HepG2 (cell line): ENCODE measurements around the gene SYAP1. TPM values are rescaled to one million over a fixed set of nuclear protein-coding genes. Genes with fewer than 3 reads are reported as not detected.

Experiments
- DNMT3B ChIP-seq: conservative IDR thresholded peaks from 2 replicates; pipeline ENCODE4 v1.6.1; 2016; ENCODE audit warnings: missing biosample characterization, control low read depth
- FOXO1 ChIP-seq: sonication (generic); formaldehyde crosslinking; IDR thresholded peaks from 2 replicates; pipeline ENCODE4 v1.4.0; 2020; ENCODE audit warnings: missing genetic modification reagents
- FOXO4 ChIP-seq: sonication (generic); formaldehyde crosslinking; conservative IDR thresholded peaks from 2 replicates; pipeline ENCODE4 v1.8.1; 2023; ENCODE audit warnings: missing genetic modification reagents
- FOXP4 ChIP-seq: sonication (generic); formaldehyde crosslinking; IDR thresholded peaks from 2 replicates; pipeline ENCODE4 v1.4.0; 2020; ENCODE audit warnings: missing genetic modification reagents
- GMEB2 ChIP-seq: IDR thresholded peaks from 2 replicates; pipeline ENCODE4 v1.6.1; 2016; ENCODE audit warnings: missing biosample characterization, missing genetic modification reagents, low read depth
- HDAC2 ChIP-seq: sonication (generic); formaldehyde crosslinking; IDR thresholded peaks from 2 replicates; pipeline ENCODE4 v1.4.0; 2020; ENCODE audit warnings: missing genetic modification reagents
- HNF4G ChIP-seq, 2 experiments: sonication (generic) in 1 of 2; formaldehyde crosslinking in 1 of 2; IDR thresholded peaks; 2 replicates each; pipeline versions ENCODE4 v1.4.0 to v1.6.1; 2011 to 2020; ENCODE audit warnings: borderline replicate concordance in 2 of 2, low read depth in 2 of 2, mild to moderate bottlenecking in 2 of 2, low read length in 1 of 2, missing genetic modification reagents in 1 of 2, moderate library complexity in 1 of 2
- IRF2 ChIP-seq: IDR thresholded peaks from 2 replicates; pipeline ENCODE4 v1.6.1; 2018; ENCODE audit warnings: missing genetic modification reagents, missing compliant biosample characterization
- LRRFIP1 ChIP-seq: sonication (generic); formaldehyde crosslinking; conservative IDR thresholded peaks from 2 replicates; pipeline ENCODE4 v1.4.0; 2020; ENCODE audit warnings: missing genetic modification reagents
- RXRB ChIP-seq: IDR thresholded peaks from 2 replicates; pipeline ENCODE4 v1.6.1; 2016; ENCODE audit warnings: borderline replicate concordance, missing genetic modification reagents, missing compliant biosample characterization
- SALL1 ChIP-seq: sonication (generic); formaldehyde crosslinking; IDR thresholded peaks from 2 replicates; pipeline ENCODE4 v1.8.0; 2022; ENCODE audit warnings: mild to moderate bottlenecking, missing genetic modification reagents
- SAP130 ChIP-seq: IDR thresholded peaks from 2 replicates; pipeline ENCODE4 v1.6.1; 2016; ENCODE audit warnings: low read depth
- SP4 ChIP-seq: sonication (generic); formaldehyde crosslinking; IDR thresholded peaks from 2 replicates; pipeline ENCODE4 v1.8.1; 2023; ENCODE audit warnings: mild to moderate bottlenecking, missing genetic modification reagents
- TEAD3 ChIP-seq: optimal IDR thresholded peaks from 2 replicates; pipeline ENCODE3; 2016; ENCODE audit warnings: borderline replicate concordance
- THAP11 ChIP-seq: IDR thresholded peaks from 2 replicates; pipeline ENCODE4 v1.6.1; 2016; ENCODE audit warnings: missing biosample characterization, missing genetic modification reagents
- ZBTB38 ChIP-seq: sonication (generic); formaldehyde crosslinking; IDR thresholded peaks from 2 replicates; pipeline ENCODE4 v1.5.1; 2020; ENCODE audit warnings: mild to moderate bottlenecking, missing genetic modification reagents
- ZFP90 ChIP-seq: sonication (generic); formaldehyde crosslinking; IDR thresholded peaks from 2 replicates; pipeline ENCODE4 v1.8.0; 2022; ENCODE audit warnings: missing genetic modification reagents, mild to moderate bottlenecking, inconsistent platforms, borderline replicate concordance
- ZNF281 ChIP-seq: sonication (generic); formaldehyde crosslinking; IDR thresholded peaks from 2 replicates; pipeline ENCODE4 v1.4.0; 2020; ENCODE audit warnings: missing genetic modification reagents, borderline replicate concordance
- ZNF33A ChIP-seq: sonication (generic); formaldehyde crosslinking; IDR thresholded peaks from 2 replicates; pipeline ENCODE4 v1.5.1; 2020; ENCODE audit warnings: missing genetic modification reagents, mild to moderate bottlenecking, moderate library complexity, borderline replicate concordance
- ZNF569 ChIP-seq: sonication (generic); formaldehyde crosslinking; IDR thresholded peaks from 2 replicates; pipeline ENCODE4 v1.5.0; 2020; ENCODE audit warnings: mild to moderate bottlenecking, missing genetic modification reagents, moderate library complexity, borderline replicate concordance
- ZNF629 ChIP-seq: sonication (generic); formaldehyde crosslinking; conservative IDR thresholded peaks from 2 replicates; pipeline ENCODE4 v1.5.0; 2020; ENCODE audit warnings: missing genetic modification reagents
- polyA plus RNA-seq, 8 experiments: library from polyadenylated mRNA; depleted of rRNA in 3 of 8; stranded (reverse) in 7 of 8; unstranded in 1 of 8; fragments of >200 nt; fragmentation: Illumina TruSeq in 4 of 8; extraction: Trizol in 4 of 8; gene quantifications; 2 replicates each; pipeline versions ENCODE4 v1.2.1 to v1.2.3, GENCODE V29; 2011 to 2016; ENCODE audit warnings: low read depth in 4 of 8, missing spikeins in 1 of 8, mixed read lengths in 1 of 8; ENCODE audit not compliant: insufficient read depth in 1 of 8
- total RNA-seq, 5 experiments: library from RNA; depleted of rRNA; stranded (reverse); fragments of >200 nt; fragmentation: Illumina TruSeq; extraction: Trizol; gene quantifications; 2 replicates each; pipeline ENCODE4 v1.2.3, GENCODE V29; 2016; ENCODE audit warnings: low read depth in 1 of 5

SYAP1 gene
- total and polyA plus RNA-seq, 2 of the 13 experiments (the other 11 are each of a cell fraction or from before 2014, with no cell fraction given): 4.9 to 18.5 TPM

- TF ChIP-seq HDAC2: peak; percentile 34; the same call in 1 of the 2 replicates
- TF ChIP-seq ZFP90 (CRISPR knock-in tag): no peak
- no peak for TF ChIP-seq SALL1 (CRISPR knock-in tag)
- TF ChIP-seq DNMT3B: no peak
- peak; percentile 65 for TF ChIP-seq RXRB (CRISPR knock-in tag)
- TF ChIP-seq LRRFIP1 (CRISPR knock-in tag): no peak
- TF ChIP-seq SAP130 (CRISPR knock-in tag): peak; percentile 79
- TF ChIP-seq ZBTB38 (CRISPR knock-in tag): no peak
- peak; percentile 27; the same call in 1 of the 2 replicates for TF ChIP-seq FOXO1 (CRISPR knock-in tag)
- TF ChIP-seq THAP11: 0 out of 2 replicates have a peak, but pooled peaks have one; percentile 32
- TF ChIP-seq ZNF33A (CRISPR knock-in tag): no peak
- TF ChIP-seq IRF2 (CRISPR knock-in tag): no peak
- TF ChIP-seq FOXO4 (CRISPR knock-in tag): no peak
- no peak for TF ChIP-seq GMEB2 (CRISPR knock-in tag)
- TF ChIP-seq ZNF281 (CRISPR knock-in tag): no peak
- TF ChIP-seq FOXP4: peak; percentile 41
- TF ChIP-seq ZNF569 (CRISPR knock-in tag): no peak
- TF ChIP-seq ZNF629 (CRISPR knock-in tag): no peak
- peak; percentile 55 for TF ChIP-seq TEAD3 (CRISPR knock-in tag)
- no peak for TF ChIP-seq HNF4G (IDR thresholded peaks at IDR 0.05; ENCODE audit: borderline replicate concordance, low read depth, low read length)
- TF ChIP-seq HNF4G (CRISPR knock-in tag; IDR thresholded peaks at IDR 0.05; ENCODE audit: borderline replicate concordance, low read depth): no peak
- no peak for TF ChIP-seq SP4 (CRISPR knock-in tag)
These were observed 26.2 kb downstream of the SYAP1 start (continued) for GRCh38 chrX:16745659-16746058.
